Measurements from ENCODE around the gene SOHLH1. TPM values are rescaled to one million over a fixed set of nuclear protein-coding genes. Genes with fewer than 3 reads are reported as not detected.

Gene SOHLH1
- total and polyA plus RNA-seq, 2 of the 4 experiments (the other 2 are of a cell fraction): not detected

DNA sequence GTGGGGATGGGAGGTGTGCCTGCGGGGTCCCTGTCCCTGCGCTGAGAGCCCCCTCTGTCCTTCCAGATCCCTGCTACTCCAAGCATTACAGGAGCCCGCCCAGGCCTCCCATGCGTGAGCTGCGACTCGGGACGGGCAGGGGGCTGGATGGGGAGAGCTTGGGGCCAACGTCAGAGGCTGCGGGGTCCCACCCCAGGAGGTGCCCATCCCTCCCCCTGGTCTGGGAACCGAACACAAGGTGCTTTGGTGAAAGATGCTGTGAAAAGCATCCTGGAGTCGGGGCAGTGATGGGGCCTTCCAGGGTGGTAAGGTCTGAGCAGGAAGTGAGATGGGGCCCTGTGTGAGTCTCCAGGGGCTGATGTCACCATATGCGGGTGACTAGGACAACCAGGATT, 33.5 kb downstream of the SOHLH1 start:
- no peak overlapping the region for H3K18ac ChIP-seq (ENCODE audit: low read depth, low read length)

More for the DNA sequence above, 33.5 kb downstream of the SOHLH1 start:
- no peak overlapping the region for H2AK5ac ChIP-seq (ENCODE audit: low read depth, low read length)
- BruUV-seq (replicated peaks): no TSS peak
- dilution Hi-C loops (cut with HindIII; ENCODE audit: low sequenced_read_pairs, unreplicated experiment): no loop called here
- WGBS, 2 experiments (ENCODE audit: extremely low coverage in 2 of 2, insufficient read length in 1 of 2): no CpG with 5 or more reads among the region's 12 CpGs
- H3K56ac ChIP-seq (ENCODE audit: extremely low read depth, insufficient read depth, low read length): no peak overlapping the region
- H4K5ac ChIP-seq (ENCODE audit: low read depth, low read length): no peak overlapping the region
- DNase-seq (no peak), ATAC-seq (ENCODE audit: low read depth) (no peak)
- H3K27ac ChIP-seq (ENCODE audit: insufficient read depth, low read length): no peak overlapping the region
- no peak overlapping the region for H2AFZ ChIP-seq (replicated peaks; ENCODE audit: low read length, poor library complexity)
- H3K4me3 ChIP-seq (ENCODE audit: insufficient read depth, low read depth, low read length): no peak overlapping the region
- intact Hi-C loops (cut with micrococcal nuclease): no loop called here
- H4K8ac ChIP-seq (ENCODE audit: low read depth in 2 of 2, low read length in 2 of 2): no peak overlapping the region
- no peak overlapping the region for H4K91ac ChIP-seq (ENCODE audit: insufficient read depth, low read depth, low read length)
- H3K4me1 ChIP-seq (ENCODE audit: control insufficient read depth, insufficient read depth, low read length): no peaks in the 10 kb centered on the region
- H3K23ac ChIP-seq (ENCODE audit: low read depth, low read length): no peak overlapping the region
- no peak overlapping the region for H2BK120ac ChIP-seq (ENCODE audit: low read depth, low read length)
- no peak overlapping the region for H2BK5ac ChIP-seq (ENCODE audit: low read depth, low read length, poor library complexity, severe bottlenecking)
- H2BK20ac ChIP-seq (ENCODE audit: low read depth, low read length): no peak overlapping the region
- no peak overlapping the region for H3K4me2 ChIP-seq (ENCODE audit: low read depth, low read length)
- H3K4ac ChIP-seq (ENCODE audit: low read depth, low read length): no peak overlapping the region
- ChIA-PET POLR2A (ENCODE audit: unreplicated experiment) (no interaction called here), CTCF (no interaction called here)
- TF ChIP-seq CEBPB (IDR thresholded peaks at IDR 0.05; ENCODE audit: low read depth, low read length) (no peak), BHLHE40 (IDR thresholded peaks at IDR 0.05; ENCODE audit: low read depth, low read length) (no peak), FOS (IDR thresholded peaks at IDR 0.05; ENCODE audit: low read depth, low read length) (no peak), SMC3 (IDR thresholded peaks at IDR 0.05; ENCODE audit: low read depth, low read length) (no peak), RFX5 (IDR thresholded peaks at IDR 0.05; ENCODE audit: low read depth, low read length) (no peak), MXI1 (IDR thresholded peaks at IDR 0.05; ENCODE audit: borderline replicate concordance, low read depth, low read length) (no peak), MAZ (IDR thresholded peaks at IDR 0.05; ENCODE audit: borderline replicate concordance, low read depth, low read length) (no peak), RAD21 (IDR thresholded peaks at IDR 0.05; ENCODE audit: low read length) (no peak), POLR2A (IDR thresholded peaks at IDR 0.05; ENCODE audit: low read depth, low read length) (no peak), NFE2L2 (IDR thresholded peaks at IDR 0.05; ENCODE audit: low read depth, low read length) (no peak)
- TF ChIP-seq, protein P1, sequence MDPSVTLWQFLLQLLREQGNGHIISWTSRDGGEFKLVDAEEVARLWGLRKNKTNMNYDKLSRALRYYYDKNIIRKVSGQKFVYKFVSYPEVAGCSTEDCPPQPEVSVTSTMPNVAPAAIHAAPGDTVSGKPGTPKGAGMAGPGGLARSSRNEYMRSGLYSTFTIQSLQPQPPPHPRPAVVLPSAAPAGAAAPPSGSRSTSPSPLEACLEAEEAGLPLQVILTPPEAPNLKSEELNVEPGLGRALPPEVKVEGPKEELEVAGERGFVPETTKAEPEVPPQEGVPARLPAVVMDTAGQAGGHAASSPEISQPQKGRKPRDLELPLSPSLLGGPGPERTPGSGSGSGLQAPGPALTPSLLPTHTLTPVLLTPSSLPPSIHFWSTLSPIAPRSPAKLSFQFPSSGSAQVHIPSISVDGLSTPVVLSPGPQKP (IDR thresholded peaks at IDR 0.05; ENCODE audit: borderline replicate concordance, low read depth, low read length): no peak
- TF ChIP-seq, protein P2, sequence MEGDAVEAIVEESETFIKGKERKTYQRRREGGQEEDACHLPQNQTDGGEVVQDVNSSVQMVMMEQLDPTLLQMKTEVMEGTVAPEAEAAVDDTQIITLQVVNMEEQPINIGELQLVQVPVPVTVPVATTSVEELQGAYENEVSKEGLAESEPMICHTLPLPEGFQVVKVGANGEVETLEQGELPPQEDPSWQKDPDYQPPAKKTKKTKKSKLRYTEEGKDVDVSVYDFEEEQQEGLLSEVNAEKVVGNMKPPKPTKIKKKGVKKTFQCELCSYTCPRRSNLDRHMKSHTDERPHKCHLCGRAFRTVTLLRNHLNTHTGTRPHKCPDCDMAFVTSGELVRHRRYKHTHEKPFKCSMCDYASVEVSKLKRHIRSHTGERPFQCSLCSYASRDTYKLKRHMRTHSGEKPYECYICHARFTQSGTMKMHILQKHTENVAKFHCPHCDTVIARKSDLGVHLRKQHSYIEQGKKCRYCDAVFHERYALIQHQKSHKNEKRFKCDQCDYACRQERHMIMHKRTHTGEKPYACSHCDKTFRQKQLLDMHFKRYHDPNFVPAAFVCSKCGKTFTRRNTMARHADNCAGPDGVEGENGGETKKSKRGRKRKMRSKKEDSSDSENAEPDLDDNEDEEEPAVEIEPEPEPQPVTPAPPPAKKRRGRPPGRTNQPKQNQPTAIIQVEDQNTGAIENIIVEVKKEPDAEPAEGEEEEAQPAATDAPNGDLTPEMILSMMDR (conservative IDR thresholded peaks at IDR 0.05; ENCODE audit: low read depth, low read length): no peak
- TF ChIP-seq, protein P3, sequence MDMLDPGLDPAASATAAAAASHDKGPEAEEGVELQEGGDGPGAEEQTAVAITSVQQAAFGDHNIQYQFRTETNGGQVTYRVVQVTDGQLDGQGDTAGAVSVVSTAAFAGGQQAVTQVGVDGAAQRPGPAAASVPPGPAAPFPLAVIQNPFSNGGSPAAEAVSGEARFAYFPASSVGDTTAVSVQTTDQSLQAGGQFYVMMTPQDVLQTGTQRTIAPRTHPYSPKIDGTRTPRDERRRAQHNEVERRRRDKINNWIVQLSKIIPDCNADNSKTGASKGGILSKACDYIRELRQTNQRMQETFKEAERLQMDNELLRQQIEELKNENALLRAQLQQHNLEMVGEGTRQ (IDR thresholded peaks at IDR 0.05; ENCODE audit: low read depth, low read length): no peak
- H4K20me1 ChIP-seq (ENCODE audit: insufficient read depth, low read length): no peaks in the 10 kb centered on the region
- H3K9ac ChIP-seq (ENCODE audit: low read depth, low read length): no peak overlapping the region
- H3K36me3 ChIP-seq (ENCODE audit: control insufficient read depth, insufficient read depth, low read length): no peaks in the 10 kb centered on the region
- in situ Hi-C loops (cut with MboI; ENCODE audit: low sequenced_read_pairs): no loop called here
- no peak overlapping the region for H2AK9ac ChIP-seq (replicated peaks; ENCODE audit: low read depth, low read length, poor library complexity)
- H3K14ac ChIP-seq (replicated peaks; ENCODE audit: low read depth, low read length): no peak overlapping the region
- H3K27me3 ChIP-seq (ENCODE audit: control insufficient read depth, insufficient read depth, low read length): no peaks in the 10 kb centered on the region
- no peaks in the 10 kb centered on the region for H3K9me1 ChIP-seq (ENCODE audit: insufficient read depth, low read length)
- no peaks in the 10 kb centered on the region for H3K79me1 ChIP-seq (ENCODE audit: low read depth in 1 of 2, low read length in 2 of 2)
- H2BK15ac ChIP-seq (ENCODE audit: low read depth, low read length): no peak overlapping the region
- peaks cover 3% of the 10 kb centered on the region; the same call in 1 of the 2 replicates for H3K9me3 ChIP-seq (ENCODE audit: control insufficient read depth, insufficient read depth, low read length)
